ENCODE measurements around the gene RAD9A. TPM values are rescaled to one million over a fixed set of nuclear protein-coding genes. Genes with fewer than 3 reads are reported as not detected.

The RAD9A gene
- total RNA-seq, 1 donor from 2014 or later = 9.4 TPM

DNA sequence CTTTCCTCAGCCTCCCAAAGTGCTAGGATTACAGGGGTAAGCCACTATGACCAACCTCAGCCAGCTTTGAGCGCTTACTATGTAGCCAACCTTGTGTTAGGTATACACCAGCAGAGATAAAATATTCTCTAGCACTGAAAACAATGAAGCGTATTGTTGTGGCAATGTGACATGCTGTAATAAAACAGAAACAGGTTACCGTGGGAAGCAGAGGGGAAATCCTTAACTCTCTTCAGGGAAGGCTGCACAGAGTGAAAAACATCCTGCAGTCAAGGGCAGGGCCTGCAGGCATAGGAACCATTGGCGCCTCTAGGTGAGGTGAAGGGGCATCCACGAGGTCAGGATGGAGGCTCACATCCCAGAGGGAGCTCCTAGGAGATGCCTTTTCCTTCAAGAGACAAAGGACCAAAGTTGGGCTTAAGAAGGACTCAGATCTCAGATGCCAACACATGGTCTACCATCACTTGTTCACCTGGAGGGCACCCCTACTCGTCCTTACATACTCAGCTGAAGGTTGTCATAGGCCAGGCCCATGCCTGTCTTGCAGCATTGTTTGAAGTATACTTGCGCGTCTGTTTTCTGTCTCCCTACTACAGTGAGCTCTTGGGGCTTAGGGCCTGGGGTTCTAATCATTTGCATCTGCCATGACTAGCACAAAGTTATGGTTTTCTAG lies 46.4 kb upstream of the RAD9A start:
- H4K20me1 ChIP-seq (ENCODE audit: insufficient read depth, low read length) = peaks cover 13% of the 10 kb centered on the region
- peaks cover 17% of the 10 kb centered on the region for H3K4me1 Mint-ChIP-seq (ENCODE audit: low read depth, unreplicated experiment)
- no peak overlapping the region for H3K4me3 ChIP-seq (ENCODE audit: insufficient read depth, low read depth, low read length)
- no peaks in the 10 kb centered on the region for H3K9me3 Mint-ChIP-seq (ENCODE audit: unreplicated experiment)
- H3K27me3 ChIP-seq (ENCODE audit: insufficient read depth, low read length) = no peaks in the 10 kb centered on the region
- H3K27me3 Mint-ChIP-seq (ENCODE audit: low read depth, unreplicated experiment) = no peaks in the 10 kb centered on the region
- H3K27ac ChIP-seq (ENCODE audit: low read depth, low read length) = no peak overlapping the region
- H3K36me3 ChIP-seq (ENCODE audit: insufficient read depth, low read length) = no peaks in the 10 kb centered on the region
- no peaks in the 10 kb centered on the region for H3K36me3 Mint-ChIP-seq (ENCODE audit: low read depth, unreplicated experiment)
- peaks cover 17% of the 10 kb centered on the region for H3K4me1 ChIP-seq (ENCODE audit: insufficient read depth, low read length)
- H3K9ac ChIP-seq (ENCODE audit: low read length) = no peak overlapping the region
- no peak overlapping the region for H3K4me3 Mint-ChIP-seq (ENCODE audit: unreplicated experiment)
- H3K79me2 ChIP-seq (ENCODE audit: insufficient read depth, low read length) = no peaks in the 10 kb centered on the region
- no peak for FAIRE-seq
- TF ChIP-seq CTCF (IDR thresholded peaks at IDR 0.05; ENCODE audit: insufficient read depth, low read depth, low read length) (no peak), EZH2 (IDR thresholded peaks at IDR 0.05; ENCODE audit: insufficient read depth, low read length) (no peak)
- H3K27ac Mint-ChIP-seq (ENCODE audit: unreplicated experiment) = no peak overlapping the region
- H3K4me2 ChIP-seq (ENCODE audit: low read length) = no peak overlapping the region
- DNase-seq (ENCODE audit: low read depth) = no peak
- no peak overlapping the region for H2AFZ ChIP-seq (ENCODE audit: low read depth, low read length)
- H3K9me3 ChIP-seq (ENCODE audit: insufficient read depth, low read depth, low read length) = no peaks in the 10 kb centered on the region

GRCh38 chr11:67345920-67346819 lies 45.6 kb upstream of the RAD9A start:
- no peaks in the 10 kb centered on the region for H3K36me3 ChIP-seq (ENCODE audit: insufficient read depth, low read length)
- no peak for FAIRE-seq
- no peak overlapping the region for H3K9ac ChIP-seq (ENCODE audit: low read length)
- Mint-ChIP-seq H3K27ac (ENCODE audit: unreplicated experiment) (no peak overlapping the region), H3K4me3 (ENCODE audit: unreplicated experiment) (no peak overlapping the region), H3K27me3 (ENCODE audit: low read depth, unreplicated experiment) (no peaks in the 10 kb centered on the region), H3K36me3 (ENCODE audit: low read depth, unreplicated experiment) (no peaks in the 10 kb centered on the region), H3K4me1 (ENCODE audit: low read depth, unreplicated experiment) (peaks cover 21% of the 10 kb centered on the region), H3K9me3 (ENCODE audit: unreplicated experiment) (no peaks in the 10 kb centered on the region)
- no peaks in the 10 kb centered on the region for H3K27me3 ChIP-seq (ENCODE audit: insufficient read depth, low read length)
- H3K4me3 ChIP-seq (ENCODE audit: insufficient read depth, low read depth, low read length) = no peak overlapping the region
- H4K20me1 ChIP-seq (ENCODE audit: insufficient read depth, low read length) = peaks cover 16% of the 10 kb centered on the region
- no peaks in the 10 kb centered on the region for H3K9me3 ChIP-seq (ENCODE audit: insufficient read depth, low read depth, low read length)
- H3K27ac ChIP-seq (ENCODE audit: low read depth, low read length) = no peak overlapping the region
- TF ChIP-seq EZH2 (IDR thresholded peaks at IDR 0.05; ENCODE audit: insufficient read depth, low read length) (no peak), CTCF (IDR thresholded peaks at IDR 0.05; ENCODE audit: insufficient read depth, low read depth, low read length) (peak; percentile 87)
- no peaks in the 10 kb centered on the region for H3K79me2 ChIP-seq (ENCODE audit: insufficient read depth, low read length)
- peaks cover 19% of the 10 kb centered on the region for H3K4me1 ChIP-seq (ENCODE audit: insufficient read depth, low read length)
- peak; percentile 49 for DNase-seq (ENCODE audit: low read depth)
- H3K4me2 ChIP-seq (ENCODE audit: low read length) = no peak overlapping the region
- no peak overlapping the region for H2AFZ ChIP-seq (ENCODE audit: low read depth, low read length)

All from astrocyte (in vitro differentiated cells and primary cell).